ENCODE results near the gene GPC3.

The GPC3 gene

DNA sequence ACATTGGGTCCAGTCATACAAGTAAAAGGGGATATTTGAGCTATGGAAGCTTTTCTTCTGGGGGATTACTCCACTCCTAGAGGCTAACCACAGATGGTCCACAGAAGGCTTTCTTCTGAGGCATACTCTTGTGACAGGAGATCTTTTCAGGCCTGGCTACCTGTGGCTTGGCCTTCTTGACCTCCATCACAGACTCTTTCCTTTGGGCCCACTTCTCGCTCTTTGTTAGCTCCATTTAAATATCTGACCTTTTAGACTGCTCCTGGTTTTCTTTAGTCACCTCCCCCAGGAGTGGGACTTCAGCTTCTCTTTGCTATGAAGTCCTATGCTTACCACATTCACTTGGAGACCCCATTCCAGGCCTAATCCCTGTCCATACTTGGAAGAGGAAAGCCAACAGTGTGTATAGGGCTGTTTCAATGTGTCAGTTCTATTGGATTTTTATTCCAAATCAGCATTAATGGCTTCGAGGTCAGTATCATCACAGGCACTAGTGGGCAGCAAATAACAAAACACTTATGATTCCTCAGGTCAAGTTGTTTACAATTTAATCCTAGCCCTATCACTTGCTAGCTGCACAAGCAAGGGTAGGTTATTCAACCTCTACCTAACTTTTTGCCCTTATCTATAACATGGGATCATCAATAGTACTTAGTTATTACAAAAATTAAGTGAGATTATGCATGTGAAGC, 26.3 kb downstream of the GPC3 start (continued):
- TF ChIP-seq REST (tag by site-specific recombination; IDR thresholded peaks at IDR 0.05) = no peak
- no peak for TF ChIP-seq ZNF16 (tag by site-specific recombination; IDR thresholded peaks at IDR 0.05; ENCODE audit: low read depth)
- TF ChIP-seq SETDB1 (IDR thresholded peaks at IDR 0.05; ENCODE audit: insufficient read length, low read length) = no peak
- TF ChIP-seq SP7 (tag by site-specific recombination; IDR thresholded peaks at IDR 0.05) = no peak
- TF ChIP-seq, protein P1, sequence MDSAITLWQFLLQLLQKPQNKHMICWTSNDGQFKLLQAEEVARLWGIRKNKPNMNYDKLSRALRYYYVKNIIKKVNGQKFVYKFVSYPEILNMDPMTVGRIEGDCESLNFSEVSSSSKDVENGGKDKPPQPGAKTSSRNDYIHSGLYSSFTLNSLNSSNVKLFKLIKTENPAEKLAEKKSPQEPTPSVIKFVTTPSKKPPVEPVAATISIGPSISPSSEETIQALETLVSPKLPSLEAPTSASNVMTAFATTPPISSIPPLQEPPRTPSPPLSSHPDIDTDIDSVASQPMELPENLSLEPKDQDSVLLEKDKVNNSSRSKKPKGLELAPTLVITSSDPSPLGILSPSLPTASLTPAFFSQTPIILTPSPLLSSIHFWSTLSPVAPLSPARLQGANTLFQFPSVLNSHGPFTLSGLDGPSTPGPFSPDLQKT (IDR thresholded peaks at IDR 0.05; ENCODE audit: borderline replicate concordance, low read depth, low read length) = no peak

GRCh38 chrX:133956570-133957340, 28.6 kb downstream of the GPC3 start:
- H3K4me3 ChIP-seq (ENCODE audit: low read depth, low read length) = no peak overlapping the region
- TF ChIP-seq ZBTB1 (tag by site-specific recombination; IDR thresholded peaks at IDR 0.05) (no peak), ZNF549 (tag by site-specific recombination; IDR thresholded peaks at IDR 0.05) (no peak), ZNF18 (tag by site-specific recombination; IDR thresholded peaks at IDR 0.05) (no peak), ZNF169 (tag by site-specific recombination; IDR thresholded peaks at IDR 0.05) (no peak), ZNF658 (tag by site-specific recombination; IDR thresholded peaks at IDR 0.05) (no peak), MZF1 (tag by site-specific recombination; IDR thresholded peaks at IDR 0.05; ENCODE audit: borderline replicate concordance) (no peak), ZNF324 (tag by site-specific recombination; IDR thresholded peaks at IDR 0.05) (no peak), ZEB2 (tag by site-specific recombination; IDR thresholded peaks at IDR 0.05) (no peak), ZNF580 (tag by site-specific recombination; IDR thresholded peaks at IDR 0.05) (no peak), ZNF629 (tag by site-specific recombination; IDR thresholded peaks at IDR 0.05) (no peak)
- TF ChIP-seq, protein P2, sequence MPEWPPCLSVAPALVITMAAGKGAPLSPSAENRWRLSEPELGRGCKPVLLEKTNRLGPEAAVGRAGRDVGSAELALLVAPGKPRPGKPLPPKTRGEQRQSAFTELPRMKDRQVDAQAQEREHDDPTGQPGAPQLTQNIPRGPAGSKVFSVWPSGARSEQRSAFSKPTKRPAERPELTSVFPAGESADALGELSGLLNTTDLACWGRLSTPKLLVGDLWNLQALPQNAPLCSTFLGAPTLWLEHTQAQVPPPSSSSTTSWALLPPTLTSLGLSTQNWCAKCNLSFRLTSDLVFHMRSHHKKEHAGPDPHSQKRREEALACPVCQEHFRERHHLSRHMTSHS (tag by site-specific recombination; IDR thresholded peaks at IDR 0.05) = no peak
- no peaks in the 10 kb centered on the region for H3K9me3 ChIP-seq (ENCODE audit: control insufficient read depth, insufficient read depth, low read depth, low read length)
- H3K4me1 ChIP-seq (ENCODE audit: control insufficient read depth, insufficient read depth, low read length) = no peaks in the 10 kb centered on the region
- ChIA-PET POLR2A (no interaction called here), CTCF (interaction anchor here (1.0 to 1.9 kb wide), 3 partner anchors 25 to 70 kb away, joined by 4 read pairs; no protein-coding TSS in a partner anchor)
- H3K36me3 ChIP-seq (ENCODE audit: control insufficient read depth in 2 of 2, insufficient read depth in 1 of 2, low read length in 2 of 2) = peaks cover 0 to 4% of the 10 kb centered on the region in 2 experiments; a peak in 1 of 3 replicates
- H3K27ac ChIP-seq (ENCODE audit: extremely low read depth, low read depth, low read length) = no peak overlapping the region

Data from HEK293 (cell line).